NCI-H226 (cell line): ENCODE data around the gene MCU.
"Not testable (repeated sequence)": the region's sequence is repeated elsewhere in the genome, so short reads cannot be mapped to it uniquely, and the experiment has no call there.

Experiments used
- DNase-seq: peaks from one replicate; pipeline ENCODE4 v3.0.0-alpha.2; 2015

MCU gene

GRCh38 chr10:72763201-72763600 lies 71.3 kb downstream of the MCU start:
- DNase-seq = peak; percentile 42

GRCh38 chr10:72764151-72764550 lies 72.2 kb downstream of the MCU start:
- DNase-seq = peak; percentile 95

GRCh38 chr10:72765051-72765745 lies 73.3 kb downstream of the MCU start:
- peak; percentile 68 for DNase-seq

- not testable (repeated sequence) for DNase-seq
These were observed 79.3 kb downstream of the MCU start for GRCh38 chr10:72771195-72771594.

- no peak for DNase-seq
These were observed 80.1 kb downstream of the MCU start for GRCh38 chr10:72772031-72772430.

GRCh38 chr10:72779874-72780273 lies 87.9 kb downstream of the MCU start:
- no peak for DNase-seq

GRCh38 chr10:72782649-72783330 lies 90.8 kb downstream of the MCU start:
- no peak for DNase-seq

GRCh38 chr10:72783410-72783833 lies 91.5 kb downstream of the MCU start:
- no peak for DNase-seq

- DNase-seq = peak; percentile 95
These were observed 92.8 kb downstream of the MCU start for GRCh38 chr10:72784551-72785351.

- no peak for DNase-seq
These were observed 93.5 kb downstream of the MCU start for GRCh38 chr10:72785409-72785808.

- no peak for DNase-seq
These were observed 98.5 kb downstream of the MCU start for GRCh38 chr10:72790216-72790990.

GRCh38 chr10:72792288-72792687 lies 100.3 kb downstream of the MCU start:
- no peak for DNase-seq

- DNase-seq = no peak
These were observed 101.8 kb downstream of the MCU start for GRCh38 chr10:72793752-72794151.

- DNase-seq = peak; percentile 45
These were observed 102.3 kb downstream of the MCU start for GRCh38 chr10:72794260-72794659.

GRCh38 chr10:72796042-72796441 lies 104.1 kb downstream of the MCU start:
- DNase-seq = peak; percentile 41

- no peak for DNase-seq
These were observed 104.6 kb downstream of the MCU start for GRCh38 chr10:72796538-72796937.

- DNase-seq = peak; percentile 46
These were observed 108.2 kb downstream of the MCU start for GRCh38 chr10:72800000-72800740.

- no peak for DNase-seq
These were observed 108.8 kb downstream of the MCU start for GRCh38 chr10:72800741-72801092.

- no peak for DNase-seq
These were observed 109.4 kb downstream of the MCU start for GRCh38 chr10:72801263-72801868.

GRCh38 chr10:72802332-72802731 lies 110.4 kb downstream of the MCU start:
- DNase-seq = no peak

GRCh38 chr10:72802763-72803505 lies 111.0 kb downstream of the MCU start:
- peak; percentile 17 for DNase-seq
